NCI-H1436 (cell line): ENCODE results near the gene STARD6.
"Not testable (repeated sequence)": the region's sequence is repeated elsewhere in the genome, so short reads cannot be mapped to it uniquely, and the experiment has no call there.

Experiments
- DNase-seq: peaks from one replicate; lab custom pipeline; 2025; lab: John Stamatoyannopoulos, UW

STARD6 gene

GRCh38 chr18:54357660-54358494 is at the start of gene STARD6, which contains the start of gene C18orf54:
STARD6 (minus strand) TSS chr18:54357858; CDS start chr18:54354573, 3,285 bp downstream.
C18orf54 (plus strand) TSS chr18:54357906; CDS start chr18:54360573, 2,667 bp downstream.
- peak; percentile 83 for DNase-seq

- DNase-seq: no peak
Measured at GRCh38 chr18:54405290-54405689, 47.6 kb upstream of the STARD6 start.

- no peak for DNase-seq
Measured at GRCh38 chr18:54396760-54397159, 39.1 kb upstream of the STARD6 start.

GRCh38 chr18:54393648-54394294 is 36.1 kb upstream of the STARD6 start:
- DNase-seq: no peak

- DNase-seq: peak; percentile 40
Measured at GRCh38 chr18:54392543-54393023, 34.9 kb upstream of the STARD6 start.

- no peak for DNase-seq
Measured at GRCh38 chr18:54390838-54391237, 33.2 kb upstream of the STARD6 start.

GRCh38 chr18:54389143-54389505 is 31.5 kb upstream of the STARD6 start:
- DNase-seq: no peak

GRCh38 chr18:54388203-54389142 is 30.8 kb upstream of the STARD6 start:
- no peak for DNase-seq

GRCh38 chr18:54387631-54388030 is 30.0 kb upstream of the STARD6 start:
- no peak for DNase-seq

- not testable (repeated sequence) for DNase-seq
Measured at GRCh38 chr18:54386800-54387495, 29.3 kb upstream of the STARD6 start.

- no peak for DNase-seq
Measured at GRCh38 chr18:54386043-54386442, 28.4 kb upstream of the STARD6 start.

- no peak for DNase-seq
Measured at GRCh38 chr18:54382733-54383252, 25.1 kb upstream of the STARD6 start.

GRCh38 chr18:54382076-54382475 is 24.4 kb upstream of the STARD6 start:
- no peak for DNase-seq

- DNase-seq: no peak
Measured at GRCh38 chr18:54381640-54382039, 24.0 kb upstream of the STARD6 start.

GRCh38 chr18:54378057-54378456 is 20.4 kb upstream of the STARD6 start:
- no peak for DNase-seq

GRCh38 chr18:54360406-54360805 is 2.7 kb upstream of the STARD6 start:
- no peak for DNase-seq

GRCh38 chr18:54359233-54359632 is 1.6 kb upstream of the STARD6 start:
- no peak for DNase-seq

GRCh38 chr18:54358495-54359040 is 910 bp upstream of the STARD6 start:
- no peak for DNase-seq

GRCh38 chr18:54357082-54357659 is 487 bp downstream of the STARD6 start:
- no peak for DNase-seq

GRCh38 chr18:54351186-54351585 is 6.5 kb downstream of the STARD6 start:
- no peak for DNase-seq

GRCh38 chr18:54338230-54338629 is 19.4 kb downstream of the STARD6 start:
- DNase-seq: no peak
